ENCODE measurements around the gene WIPF1. TPM values are rescaled to one million over a fixed set of nuclear protein-coding genes. Genes with fewer than 3 reads are reported as not detected.
A peak's percentile ranks its signal among the peaks of the same experiment; 100 is the strongest.

WIPF1 gene
- total and polyA plus RNA-seq, 7 donors, result 9.0 to 51.0 (median 37.8) TPM

DNA sequence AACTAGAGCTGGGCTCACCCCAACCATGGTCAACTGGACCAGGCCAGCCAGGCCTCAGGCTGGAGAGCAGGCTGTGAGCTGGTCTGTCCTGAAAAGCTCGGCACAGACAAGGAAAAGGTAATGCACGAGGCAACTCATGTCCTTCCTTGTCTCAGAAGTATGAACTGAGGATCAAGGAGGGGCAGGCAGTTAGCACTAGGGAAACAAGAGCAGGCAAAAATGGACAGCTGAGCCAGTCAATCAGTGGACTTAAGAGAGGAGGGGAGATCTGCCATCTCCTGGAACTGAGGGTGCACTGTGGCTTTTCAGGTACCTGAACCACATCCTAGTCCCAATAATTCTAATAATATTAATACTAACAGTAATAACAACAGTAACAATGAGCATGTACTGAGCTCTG lies 20.6 kb upstream of the WIPF1 start:
- WGBS, 2 donors, result 68 to 78% methylated on average over 2 of the region's 2 CpGs
- TF ChIP-seq POLR2AphosphoS5 (IDR thresholded peaks at IDR 0.05) (no peak), EP300 (IDR thresholded peaks at IDR 0.05) (no peak), POLR2A (IDR thresholded peaks at IDR 0.05) (no peak)
- TF ChIP-seq, protein P1, sequence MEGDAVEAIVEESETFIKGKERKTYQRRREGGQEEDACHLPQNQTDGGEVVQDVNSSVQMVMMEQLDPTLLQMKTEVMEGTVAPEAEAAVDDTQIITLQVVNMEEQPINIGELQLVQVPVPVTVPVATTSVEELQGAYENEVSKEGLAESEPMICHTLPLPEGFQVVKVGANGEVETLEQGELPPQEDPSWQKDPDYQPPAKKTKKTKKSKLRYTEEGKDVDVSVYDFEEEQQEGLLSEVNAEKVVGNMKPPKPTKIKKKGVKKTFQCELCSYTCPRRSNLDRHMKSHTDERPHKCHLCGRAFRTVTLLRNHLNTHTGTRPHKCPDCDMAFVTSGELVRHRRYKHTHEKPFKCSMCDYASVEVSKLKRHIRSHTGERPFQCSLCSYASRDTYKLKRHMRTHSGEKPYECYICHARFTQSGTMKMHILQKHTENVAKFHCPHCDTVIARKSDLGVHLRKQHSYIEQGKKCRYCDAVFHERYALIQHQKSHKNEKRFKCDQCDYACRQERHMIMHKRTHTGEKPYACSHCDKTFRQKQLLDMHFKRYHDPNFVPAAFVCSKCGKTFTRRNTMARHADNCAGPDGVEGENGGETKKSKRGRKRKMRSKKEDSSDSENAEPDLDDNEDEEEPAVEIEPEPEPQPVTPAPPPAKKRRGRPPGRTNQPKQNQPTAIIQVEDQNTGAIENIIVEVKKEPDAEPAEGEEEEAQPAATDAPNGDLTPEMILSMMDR (IDR thresholded peaks at IDR 0.05), result no peak
- Histone ChIP-seq H3K4me3 (no peak overlapping the region), H3K9me3 (no peaks in the 10 kb centered on the region), H3K36me3 (peaks cover 0 to 5% (median 0%) of the 10 kb centered on the region in 4 donors), H3K4me1 (peaks cover 0 to 49% (median 39%) of the 10 kb centered on the region in 4 donors), H3K27ac (peak overlapping the region in 3 of 4 donors; percentile 2 to 41 (median 7)), H3K27me3 (no peaks in the 10 kb centered on the region)
- no peak for DNase-seq
- intact Hi-C loops (cut with DNase I), result no loop called here

GRCh38 chr2:174617718-174618117 lies 20.1 kb upstream of the WIPF1 start:
- no peak for DNase-seq
- TF ChIP-seq POLR2AphosphoS5 (IDR thresholded peaks at IDR 0.05), result no peak
- TF ChIP-seq, protein P1 (IDR thresholded peaks at IDR 0.05), result no peak
- TF ChIP-seq POLR2A (IDR thresholded peaks at IDR 0.05), result no peak
- no peak for TF ChIP-seq EP300 (IDR thresholded peaks at IDR 0.05)
- Histone ChIP-seq H3K27ac (peak overlapping the region in 3 of 4 donors; percentile 2 to 41 (median 7)), H3K4me3 (no peak overlapping the region), H3K27me3 (no peaks in the 10 kb centered on the region), H3K9me3 (no peaks in the 10 kb centered on the region), H3K4me1 (peaks cover 0 to 49% (median 41%) of the 10 kb centered on the region in 4 donors), H3K36me3 (peaks cover 0 to 5% (median 0%) of the 10 kb centered on the region in 4 donors)
- WGBS, 2 donors, result 40 to 43% methylated on average over 3 of the region's 3 CpGs
- intact Hi-C loops (cut with DNase I), result no loop called here

- H3K36me3 ChIP-seq, result peaks cover 0 to 5% (median 0%) of the 10 kb centered on the region in 4 donors
- intact Hi-C loops (cut with DNase I), result no loop called here
- H3K4me3 ChIP-seq, result no peak overlapping the region
- 91 to 94% methylated on average over 2 of the region's 2 CpGs for WGBS, 2 donors
- no peak for DNase-seq
- no peaks in the 10 kb centered on the region for H3K9me3 ChIP-seq
- H3K27me3 ChIP-seq, result no peaks in the 10 kb centered on the region
- H3K27ac ChIP-seq, result peak overlapping the region in 3 of 4 donors; percentile 2 to 41 (median 7)
- TF ChIP-seq, protein P1 (IDR thresholded peaks at IDR 0.05), result no peak
- TF ChIP-seq POLR2AphosphoS5 (IDR thresholded peaks at IDR 0.05) (no peak), EP300 (IDR thresholded peaks at IDR 0.05) (no peak), POLR2A (IDR thresholded peaks at IDR 0.05) (no peak)
- H3K4me1 ChIP-seq, result peaks cover 0 to 49% (median 41%) of the 10 kb centered on the region in 4 donors
Measured at GRCh38 chr2:174617120-174617519, 19.5 kb upstream of the WIPF1 start.

- Histone ChIP-seq H3K4me3 (no peak overlapping the region), H3K4me1 (peaks cover 0 to 49% (median 41%) of the 10 kb centered on the region in 4 donors), H3K27ac (peak overlapping the region in 2 of 4 donors; percentile 44 to 54), H3K36me3 (peaks cover 0 to 3% (median 0%) of the 10 kb centered on the region in 4 donors), H3K27me3 (no peaks in the 10 kb centered on the region), H3K9me3 (no peaks in the 10 kb centered on the region)
- 59 to 69% methylated on average over 4 of the region's 4 CpGs for WGBS, 2 donors
- intact Hi-C loops (cut with DNase I), result no loop called here
- DNase-seq, result no peak
- TF ChIP-seq EP300 (IDR thresholded peaks at IDR 0.05), result no peak
- no peak for TF ChIP-seq POLR2AphosphoS5 (IDR thresholded peaks at IDR 0.05)
- TF ChIP-seq POLR2A (IDR thresholded peaks at IDR 0.05), result no peak
- TF ChIP-seq, protein P1 (IDR thresholded peaks at IDR 0.05), result no peak
Measured at GRCh38 chr2:174615871-174616436, 18.4 kb upstream of the WIPF1 start.
